DOHH2 (cell line): ENCODE data around the gene GOLGA6L2.
"Not testable (repeated sequence)": the region's sequence is repeated elsewhere in the genome, so short reads cannot be mapped to it uniquely, and the experiment has no call there.

Experiments
- H3F3A ChIP-seq: fragments of 200-600 bp; sonication (generic), shearing (Covaris generic); 2 replicates; pipeline ENCODE4 v1.6.0; 2016; ENCODE audit warnings: antibody characterized with exemption, mild to moderate bottlenecking; ENCODE audit not compliant: control insufficient read depth, insufficient read depth
- H3K27ac ChIP-seq: fragments of 200-600 bp; sonication (generic); 2 replicates; pipeline ENCODE4 v1.5.1; 2014; ENCODE audit warnings: low read depth, mild to moderate bottlenecking, low read length, moderate library complexity
- H3K27me3 ChIP-seq: fragments of 200-600 bp; sonication (generic); 2 replicates; pipeline ENCODE4 v1.6.1; 2014; ENCODE audit warnings: mild to moderate bottlenecking, low read length, mixed read lengths; ENCODE audit not compliant: control insufficient read depth
- H3K36me3 ChIP-seq: fragments of 200-600 bp; sonication (generic); 2 replicates; pipeline ENCODE4 v1.6.1; 2014; ENCODE audit warnings: mild to moderate bottlenecking, low read length, moderate library complexity, mixed read lengths; ENCODE audit not compliant: control insufficient read depth
- H3K4me1 ChIP-seq: fragments of 200-600 bp; sonication (generic); 2 replicates; pipeline ENCODE4 v1.6.1; 2014; ENCODE audit warnings: mild to moderate bottlenecking, low read length, mixed read lengths; ENCODE audit not compliant: control insufficient read depth
- H3K4me2 ChIP-seq: fragments of 200-600 bp; sonication (generic); 2 replicates; pipeline ENCODE4 v1.6.0; 2014; ENCODE audit warnings: mild to moderate bottlenecking, low read length, moderate library complexity
- H3K4me3 ChIP-seq: fragments of 200-600 bp; sonication (generic); 2 replicates; pipeline ENCODE4 v1.5.1; 2014; ENCODE audit warnings: mild to moderate bottlenecking, low read length, mixed read lengths
- H3K79me2 ChIP-seq: fragments of 200-600 bp; sonication (generic); 2 replicates; pipeline ENCODE4 v1.6.1; 2014; ENCODE audit warnings: mild to moderate bottlenecking, low read length, mixed read lengths; ENCODE audit not compliant: control insufficient read depth
- H3K9me2 ChIP-seq: fragments of 200-600 bp; sonication (generic); replicated peaks from 2 replicates; pipeline ENCODE4 v1.6.1; 2014; ENCODE audit warnings: mild to moderate bottlenecking, low read length, mixed read lengths; ENCODE audit not compliant: control insufficient read depth
- H3K9me3 ChIP-seq: fragments of 200-600 bp; sonication (generic); 2 replicates; pipeline ENCODE4 v1.6.1; 2014; ENCODE audit warnings: antibody characterized with exemption, low read length, mixed read lengths; ENCODE audit not compliant: control insufficient read depth, insufficient read depth
- H4K20me1 ChIP-seq: fragments of 200-600 bp; sonication (generic); 2 replicates; pipeline ENCODE4 v1.6.0; 2014; ENCODE audit warnings: low read depth, mild to moderate bottlenecking, antibody characterized with exemption, low read length, moderate library complexity; ENCODE audit not compliant: control insufficient read depth, insufficient read depth
- CTCF ChIP-seq: fragments of 200-600 bp; sonication (generic); IDR thresholded peaks from one replicate; pipeline ENCODE4 v1.5.1; 2014; ENCODE audit warnings: antibody characterized with exemption, mild to moderate bottlenecking, low read depth, low read length; ENCODE audit not compliant: poor library complexity, severe bottlenecking
- EZH2phosphoT487 ChIP-seq: fragments of 200-600 bp; sonication (generic); IDR thresholded peaks from 2 replicates; pipeline ENCODE4 v1.6.1; 2017; ENCODE audit warnings: borderline replicate concordance, mild to moderate bottlenecking, antibody characterized with exemption, low read length, moderate library complexity, mixed read lengths

GOLGA6L2 gene

GRCh38 chr15:23437673-23438072, 9.4 kb downstream of the GOLGA6L2 start:
- Histone ChIP-seq H3K36me3 (no peaks in the 10 kb centered on the region), H3K79me2 (no peaks in the 10 kb centered on the region), H3K4me2 (no peak overlapping the region), H3K9me2 (no peaks in the 10 kb centered on the region), H4K20me1 (no peaks in the 10 kb centered on the region), H3K27me3 (no peaks in the 10 kb centered on the region), H3K9me3 (no peaks in the 10 kb centered on the region), H3K27ac (no peak overlapping the region), H3K4me3 (no peak overlapping the region), H3K4me1 (no peaks in the 10 kb centered on the region), H3F3A (no peaks in the 10 kb centered on the region)
- no peak for TF ChIP-seq EZH2phosphoT487
- TF ChIP-seq CTCF, result no peak

DNA sequence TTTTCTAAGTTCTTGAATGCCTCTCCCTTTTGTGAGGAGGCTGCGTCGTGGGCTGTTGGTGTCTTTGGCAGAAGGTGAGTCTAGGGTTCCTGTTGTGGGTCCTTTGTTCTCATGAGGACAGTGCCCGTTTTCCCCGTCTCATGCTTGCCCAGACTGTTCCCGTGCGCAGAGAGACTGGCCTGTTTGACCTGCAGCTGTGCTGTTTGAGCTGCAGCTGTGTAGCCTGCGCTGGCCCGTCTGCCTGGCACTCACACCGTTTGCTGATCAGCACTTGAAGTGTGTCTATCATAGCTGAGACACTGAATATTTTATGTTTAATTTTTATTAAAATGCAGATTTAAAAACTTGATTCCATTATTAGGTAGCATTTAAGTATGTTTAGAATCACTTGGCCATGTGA, 9.9 kb downstream of the GOLGA6L2 start:
- H3K27ac ChIP-seq, result no peak overlapping the region
- no peaks in the 10 kb centered on the region for H3K9me3 ChIP-seq
- no peaks in the 10 kb centered on the region for H3F3A ChIP-seq
- no peak overlapping the region for H3K4me2 ChIP-seq
- no peaks in the 10 kb centered on the region for H3K79me2 ChIP-seq
- no peaks in the 10 kb centered on the region for H3K36me3 ChIP-seq
- TF ChIP-seq CTCF, result no peak
- TF ChIP-seq EZH2phosphoT487, result no peak
- no peaks in the 10 kb centered on the region for H4K20me1 ChIP-seq
- H3K27me3 ChIP-seq, result no peaks in the 10 kb centered on the region
- no peaks in the 10 kb centered on the region for H3K4me1 ChIP-seq
- no peak overlapping the region for H3K4me3 ChIP-seq
- no peaks in the 10 kb centered on the region for H3K9me2 ChIP-seq

- no peaks in the 10 kb centered on the region for H4K20me1 ChIP-seq
- H3K9me2 ChIP-seq, result no peaks in the 10 kb centered on the region
- H3K27me3 ChIP-seq, result no peaks in the 10 kb centered on the region
- no peak overlapping the region for H3K4me3 ChIP-seq
- H3K4me1 ChIP-seq, result no peaks in the 10 kb centered on the region
- H3K79me2 ChIP-seq, result no peaks in the 10 kb centered on the region
- no peaks in the 10 kb centered on the region for H3K36me3 ChIP-seq
- TF ChIP-seq CTCF (no peak), EZH2phosphoT487 (no peak)
- H3K4me2 ChIP-seq, result no peak overlapping the region
- H3F3A ChIP-seq, result no peaks in the 10 kb centered on the region
- H3K27ac ChIP-seq, result no peak overlapping the region
- no peaks in the 10 kb centered on the region for H3K9me3 ChIP-seq
Observed at GRCh38 chr15:23436421-23436820, 10.6 kb downstream of the GOLGA6L2 start.

GRCh38 chr15:23434699-23435098, 12.3 kb downstream of the GOLGA6L2 start:
- not testable (repeated sequence) for H3K9me3 ChIP-seq, H3K36me3 ChIP-seq, H3F3A ChIP-seq, H3K9me2 ChIP-seq, H4K20me1 ChIP-seq, H3K4me3 ChIP-seq, H3K27me3 ChIP-seq, H3K4me1 ChIP-seq, H3K79me2 ChIP-seq, H3K27ac ChIP-seq, H3K4me2 ChIP-seq

DNA sequence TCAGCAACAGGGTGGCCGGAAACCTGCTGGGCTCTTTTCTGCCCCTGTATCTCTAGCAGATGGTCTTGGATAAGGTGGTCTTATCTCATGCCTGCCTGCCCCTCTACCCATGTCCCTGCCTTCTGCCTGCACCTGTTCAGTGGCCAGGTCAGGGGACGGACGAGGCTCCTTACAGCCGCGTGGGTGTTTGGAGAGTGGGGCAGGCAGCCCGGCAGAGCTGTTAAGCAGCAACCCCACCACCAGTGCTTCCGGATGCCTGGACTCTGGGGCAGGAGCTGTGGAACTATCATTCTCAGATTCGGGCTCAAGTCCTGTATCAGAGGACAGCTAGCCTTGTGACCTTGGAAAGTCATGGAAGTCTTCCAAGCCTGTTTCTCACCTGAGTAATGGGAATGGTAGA, 21.7 kb downstream of the GOLGA6L2 start:
- H3K36me3 ChIP-seq, H3K9me3 ChIP-seq, H3K79me2 ChIP-seq, H3K27me3 ChIP-seq, H4K20me1 ChIP-seq, H3K9me2 ChIP-seq, H3K27ac ChIP-seq, H3F3A ChIP-seq, H3K4me2 ChIP-seq, H3K4me1 ChIP-seq, H3K4me3 ChIP-seq: not testable (repeated sequence)
